Measurements from ENCODE around the gene AGFG1. TPM values are rescaled to one million over a fixed set of nuclear protein-coding genes. Genes with fewer than 3 reads are reported as not detected.
A peak's percentile ranks its signal among the peaks of the same experiment; 100 is the strongest.

The AGFG1 gene
- total RNA-seq, 4 donors from 2014 or later: 42.1 to 83.1 (median 53.5) TPM

- 83% methylated on average over 5 of the region's 5 CpGs for WGBS, 2 donors
- Histone ChIP-seq H3K27ac (no peak overlapping the region), H3K4me1 (peaks cover 0 to 6% (median 1%) of the 10 kb centered on the region in 4 donors), H3K9me3 (no peaks in the 10 kb centered on the region), H3K36me3 (no peaks in the 10 kb centered on the region), H3K4me3 (no peak overlapping the region), H3K27me3 (no peaks in the 10 kb centered on the region)
- no peak for DNase-seq (ENCODE audit: low spot score in 2 of 2)
- TF ChIP-seq POLR2A (IDR thresholded peaks at IDR 0.05): no peak
- TF ChIP-seq, protein P1, sequence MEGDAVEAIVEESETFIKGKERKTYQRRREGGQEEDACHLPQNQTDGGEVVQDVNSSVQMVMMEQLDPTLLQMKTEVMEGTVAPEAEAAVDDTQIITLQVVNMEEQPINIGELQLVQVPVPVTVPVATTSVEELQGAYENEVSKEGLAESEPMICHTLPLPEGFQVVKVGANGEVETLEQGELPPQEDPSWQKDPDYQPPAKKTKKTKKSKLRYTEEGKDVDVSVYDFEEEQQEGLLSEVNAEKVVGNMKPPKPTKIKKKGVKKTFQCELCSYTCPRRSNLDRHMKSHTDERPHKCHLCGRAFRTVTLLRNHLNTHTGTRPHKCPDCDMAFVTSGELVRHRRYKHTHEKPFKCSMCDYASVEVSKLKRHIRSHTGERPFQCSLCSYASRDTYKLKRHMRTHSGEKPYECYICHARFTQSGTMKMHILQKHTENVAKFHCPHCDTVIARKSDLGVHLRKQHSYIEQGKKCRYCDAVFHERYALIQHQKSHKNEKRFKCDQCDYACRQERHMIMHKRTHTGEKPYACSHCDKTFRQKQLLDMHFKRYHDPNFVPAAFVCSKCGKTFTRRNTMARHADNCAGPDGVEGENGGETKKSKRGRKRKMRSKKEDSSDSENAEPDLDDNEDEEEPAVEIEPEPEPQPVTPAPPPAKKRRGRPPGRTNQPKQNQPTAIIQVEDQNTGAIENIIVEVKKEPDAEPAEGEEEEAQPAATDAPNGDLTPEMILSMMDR (IDR thresholded peaks at IDR 0.05): no peak
- no peak for TF ChIP-seq EP300 (IDR thresholded peaks at IDR 0.05)
Observed at GRCh38 chr2:227466887-227467600, 4.9 kb upstream of the AGFG1 start.

DNA sequence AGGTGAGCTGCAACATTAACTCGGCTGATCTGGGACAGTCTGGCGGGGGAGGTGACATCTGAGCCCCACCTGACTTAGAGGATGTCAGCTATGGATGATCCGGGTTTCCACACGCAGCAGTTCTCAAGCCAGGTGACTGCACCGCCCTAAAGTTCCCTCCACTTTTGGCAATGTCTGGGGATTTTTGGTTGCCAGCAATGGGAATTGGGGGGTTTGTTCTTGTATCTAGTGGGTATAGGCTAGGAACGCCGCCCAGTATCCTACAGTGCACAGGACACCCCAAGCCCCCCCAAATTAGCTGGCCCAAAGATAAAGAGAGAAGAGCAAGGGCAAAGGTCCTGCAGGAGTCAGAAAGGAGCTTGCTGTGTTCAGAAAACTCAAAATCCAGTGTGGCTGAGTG lies 544 bp upstream of the AGFG1 start:
- Histone ChIP-seq H3K36me3 (no peaks in the 10 kb centered on the region), H3K4me3 (no peak overlapping the region), H3K27me3 (no peaks in the 10 kb centered on the region), H3K4me1 (peaks cover 0 to 42% (median 25%) of the 10 kb centered on the region in 4 donors), H3K9me3 (no peaks in the 10 kb centered on the region), H3K27ac (peak overlapping the region in 1 of 4 donors; percentile 95)
- WGBS, 2 donors: 90 to 91% methylated on average over 7 of the region's 7 CpGs
- no peak for TF ChIP-seq EP300 (IDR thresholded peaks at IDR 0.05)
- TF ChIP-seq, protein P1 (IDR thresholded peaks at IDR 0.05): no peak
- TF ChIP-seq POLR2A (IDR thresholded peaks at IDR 0.05): no peak
- no peak for DNase-seq (ENCODE audit: low spot score in 2 of 2)

DNA sequence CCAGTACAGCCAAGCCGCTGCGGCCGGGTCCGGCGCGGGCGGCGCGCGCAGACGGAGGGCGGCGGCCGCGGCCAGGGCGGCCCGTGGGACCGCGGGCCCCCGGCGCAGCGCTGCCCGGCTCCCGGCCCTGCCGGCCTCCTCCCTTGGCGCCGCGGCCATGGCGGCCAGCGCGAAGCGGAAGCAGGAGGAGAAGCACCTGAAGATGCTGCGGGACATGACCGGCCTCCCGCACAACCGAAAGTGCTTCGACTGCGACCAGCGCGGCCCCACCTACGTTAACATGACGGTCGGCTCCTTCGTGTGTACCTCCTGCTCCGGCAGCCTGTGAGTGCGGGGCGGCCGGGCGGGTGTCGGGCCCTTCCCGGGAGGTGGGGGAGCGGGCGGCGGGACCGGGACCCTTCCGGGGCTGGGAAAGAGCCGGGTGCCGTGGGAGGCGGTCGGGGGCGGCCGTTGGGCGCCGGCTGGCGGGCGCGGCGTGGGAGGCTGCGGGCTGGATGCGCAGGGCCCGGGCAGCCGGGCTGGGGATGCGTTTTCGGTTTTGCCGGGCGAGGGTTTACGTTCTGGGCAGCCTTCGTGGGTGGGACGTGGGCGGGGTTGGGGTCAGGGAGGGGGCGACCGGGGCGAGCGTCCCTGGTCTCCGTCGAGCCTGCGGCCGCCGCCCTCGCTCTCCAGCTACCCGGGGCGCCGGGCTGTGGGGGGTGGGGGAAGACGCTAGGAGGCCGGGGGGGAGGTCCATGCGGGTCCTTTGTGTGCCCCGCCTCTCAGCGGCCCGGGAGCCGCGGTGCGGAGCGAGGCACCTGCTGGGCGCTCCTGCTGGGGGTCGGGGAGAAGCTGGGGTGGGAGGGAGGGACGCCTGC lies 537 bp downstream of the AGFG1 start:
- TF ChIP-seq EP300 (IDR thresholded peaks at IDR 0.05): no peak
- TF ChIP-seq, protein P1 (IDR thresholded peaks at IDR 0.05): peak in 2 of 5 experiments; percentile 4 to 10
- Histone ChIP-seq H3K4me1 (peaks cover 0 to 52% (median 25%) of the 10 kb centered on the region in 4 donors), H3K4me3 (peak overlapping the region; percentile 82 to 99 (median 92)), H3K27me3 (no peaks in the 10 kb centered on the region), H3K9me3 (no peaks in the 10 kb centered on the region), H3K36me3 (no peaks in the 10 kb centered on the region), H3K27ac (peak overlapping the region; percentile 75 to 95 (median 91))
- DNase-seq (ENCODE audit: low spot score in 2 of 2): no peak
- WGBS, 2 donors: 0% methylated on average over 33 to 80 of the region's 106 CpGs

DNA sequence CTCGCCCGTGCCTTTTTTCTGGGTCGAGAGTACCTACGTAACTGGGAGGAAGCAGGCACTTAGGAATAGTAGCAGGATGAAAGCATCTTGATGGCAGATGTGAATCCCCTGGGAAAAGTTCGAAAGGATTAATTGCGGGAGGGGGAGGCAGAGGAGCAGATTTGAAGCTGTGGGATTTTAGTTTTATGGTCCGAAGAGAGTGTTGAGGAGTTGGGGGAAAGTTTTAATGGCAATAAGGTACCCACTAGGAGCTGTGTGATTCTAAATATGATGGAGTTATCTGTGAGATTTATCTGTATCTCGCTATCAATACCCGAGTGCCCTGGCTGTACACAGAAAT lies 1.1 kb downstream of the AGFG1 start:
- peaks cover 0 to 55% (median 25%) of the 10 kb centered on the region in 4 donors for H3K4me1 ChIP-seq
- no peak for DNase-seq (ENCODE audit: low spot score in 2 of 2)
- H3K27ac ChIP-seq: peak overlapping the region; percentile 75 to 95 (median 91)
- no peaks in the 10 kb centered on the region for H3K9me3 ChIP-seq
- TF ChIP-seq EP300 (IDR thresholded peaks at IDR 0.05) (no peak), POLR2A (IDR thresholded peaks at IDR 0.05) (no peak)
- TF ChIP-seq, protein P1 (IDR thresholded peaks at IDR 0.05): no peak
- H3K27me3 ChIP-seq: no peaks in the 10 kb centered on the region
- 0 to 2% methylated on average over 9 of the region's 9 CpGs for WGBS, 2 donors
- no peaks in the 10 kb centered on the region for H3K36me3 ChIP-seq
- H3K4me3 ChIP-seq: peak overlapping the region; percentile 82 to 99 (median 92)

DNA sequence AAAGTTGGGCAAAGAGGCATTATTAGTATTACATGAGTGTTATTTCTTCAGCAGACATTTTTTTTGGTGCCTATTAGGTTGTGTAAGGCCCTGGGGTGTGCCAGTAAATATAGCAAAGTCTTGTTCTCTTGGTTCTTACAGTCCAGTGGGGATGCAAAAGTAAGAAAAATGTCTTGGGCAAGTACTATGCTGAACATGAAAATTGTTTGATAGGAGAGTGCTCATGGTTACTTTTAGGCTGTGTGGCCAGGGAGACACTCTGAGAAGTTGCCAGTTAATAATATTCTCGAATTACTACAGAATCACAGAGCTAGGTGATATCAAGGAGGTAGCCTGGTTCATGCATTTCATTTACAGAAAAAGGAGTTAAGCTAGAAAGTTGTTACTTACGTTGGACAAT lies 1.9 kb downstream of the AGFG1 start:
- H3K9me3 ChIP-seq: no peaks in the 10 kb centered on the region
- no peaks in the 10 kb centered on the region for H3K27me3 ChIP-seq
- peaks cover 0 to 56% (median 26%) of the 10 kb centered on the region in 4 donors for H3K4me1 ChIP-seq
- H3K27ac ChIP-seq: peak overlapping the region in 1 of 4 donors; percentile 91
- no peak for DNase-seq (ENCODE audit: low spot score in 2 of 2)
- 33 to 41% methylated on average over 2 of the region's 2 CpGs for WGBS, 2 donors
- peak overlapping the region in 2 of 4 donors; percentile 82 to 99 for H3K4me3 ChIP-seq
- H3K36me3 ChIP-seq: no peaks in the 10 kb centered on the region
- TF ChIP-seq EP300 (IDR thresholded peaks at IDR 0.05) (no peak), POLR2A (IDR thresholded peaks at IDR 0.05) (no peak)
- TF ChIP-seq, protein P1 (IDR thresholded peaks at IDR 0.05): no peak
